Osteocyte (in vitro differentiated cells): ENCODE results near the gene CYTL1. TPM values are rescaled to one million over a fixed set of nuclear protein-coding genes. Genes with fewer than 3 reads are reported as not detected.

Source experiments
- DNase-seq: peaks from one replicate; pipeline ENCODE4 v3.0.0; 2021; ENCODE audit warnings: mixed read lengths; ENCODE audit not compliant: unreplicated experiment; ENCODE audit errors: extremely low spot score
- H3K27ac Mint-ChIP-seq: one replicate; pipeline ENCODE4 v1.8.0; 2021; ENCODE audit warnings: mild to moderate bottlenecking, mixed read lengths; ENCODE audit not compliant: unreplicated experiment
- H3K27me3 Mint-ChIP-seq: one replicate; pipeline ENCODE4 v1.8.0; 2021; ENCODE audit warnings: mixed read lengths; ENCODE audit not compliant: unreplicated experiment
- H3K36me3 Mint-ChIP-seq: one replicate; pipeline ENCODE4 v1.8.0; 2021; ENCODE audit warnings: mixed read lengths; ENCODE audit not compliant: unreplicated experiment
- H3K4me1 Mint-ChIP-seq: one replicate; pipeline ENCODE4 v1.8.0; 2021; ENCODE audit warnings: mixed read lengths; ENCODE audit not compliant: unreplicated experiment
- H3K4me3 Mint-ChIP-seq: one replicate; pipeline ENCODE4 v1.8.0; 2021; ENCODE audit warnings: mild to moderate bottlenecking, moderate library complexity, mixed read lengths; ENCODE audit not compliant: unreplicated experiment
- H3K9me3 Mint-ChIP-seq: one replicate; pipeline ENCODE4 v1.8.0; 2021; ENCODE audit warnings: mixed read lengths; ENCODE audit not compliant: unreplicated experiment
- total RNA-seq: library from RNA; stranded (reverse); gene quantifications from 2 replicates; pipeline ENCODE4 v1.2.1, GENCODE V29; 2021
- TF ChIP-seq, protein P1 (sequence below): fragments of 200-600 bp; sonication (generic); IDR thresholded peaks from 2 replicates; pipeline ENCODE4 v1.5.0; 2021; ENCODE audit warnings: antibody characterized with exemption, mild to moderate bottlenecking, moderate library complexity

Gene CYTL1
- total RNA-seq, 1 donor from 2014 or later: 86.8 TPM

- Mint-ChIP-seq H3K9me3 (no peaks in the 10 kb centered on the region), H3K36me3 (peaks cover 2% of the 10 kb centered on the region), H3K4me1 (peaks cover 51% of the 10 kb centered on the region), H3K27ac (no peak overlapping the region), H3K27me3 (no peaks in the 10 kb centered on the region), H3K4me3 (no peak overlapping the region)
- DNase-seq: no peak
- TF ChIP-seq, protein P1, sequence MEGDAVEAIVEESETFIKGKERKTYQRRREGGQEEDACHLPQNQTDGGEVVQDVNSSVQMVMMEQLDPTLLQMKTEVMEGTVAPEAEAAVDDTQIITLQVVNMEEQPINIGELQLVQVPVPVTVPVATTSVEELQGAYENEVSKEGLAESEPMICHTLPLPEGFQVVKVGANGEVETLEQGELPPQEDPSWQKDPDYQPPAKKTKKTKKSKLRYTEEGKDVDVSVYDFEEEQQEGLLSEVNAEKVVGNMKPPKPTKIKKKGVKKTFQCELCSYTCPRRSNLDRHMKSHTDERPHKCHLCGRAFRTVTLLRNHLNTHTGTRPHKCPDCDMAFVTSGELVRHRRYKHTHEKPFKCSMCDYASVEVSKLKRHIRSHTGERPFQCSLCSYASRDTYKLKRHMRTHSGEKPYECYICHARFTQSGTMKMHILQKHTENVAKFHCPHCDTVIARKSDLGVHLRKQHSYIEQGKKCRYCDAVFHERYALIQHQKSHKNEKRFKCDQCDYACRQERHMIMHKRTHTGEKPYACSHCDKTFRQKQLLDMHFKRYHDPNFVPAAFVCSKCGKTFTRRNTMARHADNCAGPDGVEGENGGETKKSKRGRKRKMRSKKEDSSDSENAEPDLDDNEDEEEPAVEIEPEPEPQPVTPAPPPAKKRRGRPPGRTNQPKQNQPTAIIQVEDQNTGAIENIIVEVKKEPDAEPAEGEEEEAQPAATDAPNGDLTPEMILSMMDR: no peak
These were observed 21.8 kb upstream of the CYTL1 start for GRCh38 chr4:5040856-5041620.

- Mint-ChIP-seq H3K4me3 (no peak overlapping the region), H3K4me1 (peaks cover 50% of the 10 kb centered on the region)
These were observed 20.5 kb upstream of the CYTL1 start for GRCh38 chr4:5039800-5040199.

GRCh38 chr4:5037553-5038551 lies 18.6 kb upstream of the CYTL1 start:
- TF ChIP-seq, protein P1: no peak
- Mint-ChIP-seq H3K36me3 (peaks cover 2% of the 10 kb centered on the region), H3K27ac (peak overlapping the region; percentile 95), H3K9me3 (no peaks in the 10 kb centered on the region), H3K4me1 (peaks cover 62% of the 10 kb centered on the region), H3K4me3 (no peak overlapping the region), H3K27me3 (no peaks in the 10 kb centered on the region)
- no peak for DNase-seq

More at GRCh38 chr4:5039800-5040199, 20.5 kb upstream of the CYTL1 start:
- peaks cover 2% of the 10 kb centered on the region for H3K36me3 Mint-ChIP-seq
- H3K9me3 Mint-ChIP-seq: no peaks in the 10 kb centered on the region
- H3K27ac Mint-ChIP-seq: no peak overlapping the region
- DNase-seq: no peak
- H3K27me3 Mint-ChIP-seq: no peaks in the 10 kb centered on the region
- TF ChIP-seq, protein P1: no peak

DNA sequence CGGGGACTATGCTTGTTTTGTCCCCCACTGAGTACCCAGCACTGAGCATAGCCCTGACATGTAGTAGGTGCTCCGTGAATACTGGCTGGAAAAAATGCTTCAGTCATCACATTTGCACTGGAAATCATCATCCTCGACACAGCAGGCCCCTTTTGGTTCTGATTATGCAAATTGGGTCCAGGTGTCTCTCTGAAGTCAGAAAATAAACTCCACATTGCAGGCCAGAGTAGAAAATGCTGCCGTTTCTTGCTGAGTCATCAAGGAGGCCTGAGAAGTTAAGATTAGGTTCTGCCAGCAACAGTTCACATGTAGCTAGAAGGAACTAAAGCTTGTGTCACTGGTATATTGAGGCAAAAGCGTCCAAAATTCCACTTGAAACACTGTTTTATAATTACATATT lies 17.0 kb upstream of the CYTL1 start:
- H3K27me3 Mint-ChIP-seq: no peaks in the 10 kb centered on the region
- DNase-seq: no peak
- no peaks in the 10 kb centered on the region for H3K9me3 Mint-ChIP-seq
- peaks cover 57% of the 10 kb centered on the region for H3K4me1 Mint-ChIP-seq
- H3K36me3 Mint-ChIP-seq: peaks cover 2% of the 10 kb centered on the region
- peak overlapping the region; percentile 78 for H3K27ac Mint-ChIP-seq
- H3K4me3 Mint-ChIP-seq: peak overlapping the region; percentile 20
- TF ChIP-seq, protein P1: no peak

DNA sequence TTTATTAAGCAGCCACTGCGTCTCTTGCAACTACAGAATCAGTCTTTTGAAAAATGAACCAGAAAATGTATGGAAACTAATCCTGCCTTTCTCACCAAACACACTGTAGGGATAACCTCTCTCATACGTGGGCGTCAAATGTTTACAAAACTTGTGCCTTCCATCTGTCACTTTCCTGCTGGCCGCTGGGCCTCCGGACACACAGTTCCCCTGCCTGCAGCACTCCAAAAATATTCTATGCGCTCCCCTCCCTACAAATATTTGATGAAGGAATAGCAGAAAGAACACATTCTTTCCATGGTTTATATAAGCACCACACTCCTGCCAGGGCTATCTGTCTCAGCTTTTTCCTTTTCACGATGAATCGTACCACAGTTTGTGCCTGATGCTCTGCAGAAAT lies 14.9 kb upstream of the CYTL1 start:
- TF ChIP-seq, protein P1: no peak
- no peaks in the 10 kb centered on the region for H3K9me3 Mint-ChIP-seq
- no peak overlapping the region for H3K4me3 Mint-ChIP-seq
- no peak for DNase-seq
- peak overlapping the region; percentile 96 for H3K27ac Mint-ChIP-seq
- no peaks in the 10 kb centered on the region for H3K27me3 Mint-ChIP-seq
- H3K36me3 Mint-ChIP-seq: no peaks in the 10 kb centered on the region
- peaks cover 54% of the 10 kb centered on the region for H3K4me1 Mint-ChIP-seq
